HG03108 (cell line): Measurements from ENCODE around the gene ALG10.
"Not testable (repeated sequence)": the region's sequence is repeated elsewhere in the genome, so short reads cannot be mapped to it uniquely, and the experiment has no call there.

Experiments used
- ATAC-seq: cut with Tn5 transposase; IDR thresholded peaks from one replicate; pipeline ENCODE4 v1.9.1; 2021; ENCODE audit warnings: moderate library complexity; ENCODE audit not compliant: unreplicated experiment

Gene ALG10, protein sequence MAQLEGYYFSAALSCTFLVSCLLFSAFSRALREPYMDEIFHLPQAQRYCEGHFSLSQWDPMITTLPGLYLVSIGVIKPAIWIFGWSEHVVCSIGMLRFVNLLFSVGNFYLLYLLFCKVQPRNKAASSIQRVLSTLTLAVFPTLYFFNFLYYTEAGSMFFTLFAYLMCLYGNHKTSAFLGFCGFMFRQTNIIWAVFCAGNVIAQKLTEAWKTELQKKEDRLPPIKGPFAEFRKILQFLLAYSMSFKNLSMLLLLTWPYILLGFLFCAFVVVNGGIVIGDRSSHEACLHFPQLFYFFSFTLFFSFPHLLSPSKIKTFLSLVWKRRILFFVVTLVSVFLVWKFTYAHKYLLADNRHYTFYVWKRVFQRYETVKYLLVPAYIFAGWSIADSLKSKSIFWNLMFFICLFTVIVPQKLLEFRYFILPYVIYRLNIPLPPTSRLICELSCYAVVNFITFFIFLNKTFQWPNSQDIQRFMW

DNA sequence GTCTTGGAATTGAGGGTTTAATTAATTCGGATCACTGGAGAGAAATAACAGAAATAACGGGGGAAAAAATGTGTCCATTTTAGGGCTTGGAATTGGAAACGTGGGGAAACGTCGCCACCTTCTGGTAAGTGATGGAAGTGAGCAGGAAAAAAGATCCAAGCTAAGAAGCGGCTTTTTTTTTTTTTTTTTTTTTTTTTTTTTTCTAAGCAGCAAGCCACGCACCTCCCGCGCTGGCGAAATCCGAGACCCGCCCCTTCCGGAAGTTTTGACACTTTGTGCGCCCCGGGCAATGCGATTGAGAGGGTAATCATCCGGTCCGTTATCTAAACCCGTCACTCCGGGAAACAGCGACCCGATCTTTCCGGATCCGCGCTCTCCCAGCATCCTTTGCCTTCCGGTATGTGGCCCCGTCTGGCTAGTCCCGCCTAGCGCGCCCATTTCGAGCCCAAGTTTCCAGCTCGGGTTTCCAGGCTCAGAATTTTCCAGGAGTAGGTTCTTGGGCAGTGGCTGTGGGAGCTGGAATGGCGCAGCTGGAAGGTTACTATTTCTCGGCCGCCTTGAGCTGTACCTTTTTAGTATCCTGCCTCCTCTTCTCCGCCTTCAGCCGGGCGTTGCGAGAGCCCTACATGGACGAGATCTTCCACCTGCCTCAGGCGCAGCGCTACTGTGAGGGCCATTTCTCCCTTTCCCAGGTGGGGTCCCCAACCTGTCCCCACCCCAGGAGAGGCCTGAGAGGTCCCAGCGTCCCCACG, at the start of gene ALG10:
Gene ALG10, plus strand, starts transcription at position 418 of the 752 bp plus-strand sequence. Its CDS starts 104 bp downstream, at position 522.
- peak; percentile 100 for ATAC-seq

DNA sequence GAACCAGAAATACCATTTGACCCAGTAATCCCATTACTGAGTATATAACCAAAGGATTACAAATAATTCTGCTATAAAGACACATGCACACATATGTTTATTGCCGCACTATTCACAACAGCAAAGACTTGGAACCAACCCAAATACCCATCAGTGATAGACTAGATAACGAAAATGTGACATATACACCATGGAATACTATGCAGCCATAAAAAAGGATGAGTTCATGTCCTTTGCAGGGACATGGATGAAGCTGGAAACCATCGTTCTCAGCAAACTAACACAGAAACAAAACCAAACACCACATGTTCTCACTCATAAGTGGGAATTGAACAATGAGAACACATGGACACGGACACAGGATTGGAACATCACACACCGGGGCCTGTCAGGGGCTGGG, 49.4 kb upstream of the ALG10 start:
- not testable (repeated sequence) for ATAC-seq

DNA sequence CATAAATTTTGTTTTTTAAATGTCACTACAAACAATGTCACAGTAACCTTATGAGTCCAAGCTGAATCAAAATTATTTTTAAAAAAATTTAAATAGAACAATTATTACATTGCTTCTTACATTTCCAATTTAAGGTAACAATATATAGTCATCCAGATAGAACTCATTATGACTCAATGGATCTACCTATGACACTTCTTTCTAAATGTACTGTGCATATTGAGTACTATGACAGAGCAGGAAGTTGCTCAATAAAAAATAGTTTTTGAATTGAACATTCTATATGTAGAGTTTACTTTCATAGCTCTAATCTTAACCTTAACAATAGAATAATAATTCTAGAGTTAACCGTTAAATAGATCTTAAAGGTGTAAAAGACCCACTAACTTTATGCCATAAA, 44.4 kb upstream of the ALG10 start:
- no peak for ATAC-seq

DNA sequence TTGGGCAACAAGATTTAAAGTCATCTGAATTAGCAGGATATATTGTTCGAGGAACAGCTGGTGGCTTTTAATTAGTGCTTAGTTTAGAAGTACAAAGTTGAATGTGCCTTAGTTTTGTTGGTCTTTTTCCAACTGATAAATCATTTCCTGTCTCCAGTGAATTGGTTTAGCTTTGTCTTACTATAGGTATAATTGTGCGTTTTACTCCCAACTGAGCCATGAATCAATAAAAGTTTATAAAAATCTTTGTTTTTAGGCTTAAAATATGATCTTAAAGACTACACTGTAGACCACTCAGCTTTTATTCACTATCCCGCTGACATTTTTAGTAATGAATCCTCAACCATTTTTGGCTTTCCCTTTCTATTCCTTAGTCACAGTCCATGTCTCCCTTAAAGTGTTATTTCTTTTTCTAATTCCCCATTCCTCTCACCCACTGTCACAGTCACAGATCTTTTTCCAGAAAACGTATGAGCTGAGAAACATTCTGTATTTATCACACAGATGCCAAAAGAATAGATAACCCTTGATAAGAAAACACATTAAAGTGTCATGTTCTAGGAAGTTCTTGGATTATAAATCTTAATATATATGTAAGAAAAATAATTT, 34.0 kb upstream of the ALG10 start:
- no peak for ATAC-seq

DNA sequence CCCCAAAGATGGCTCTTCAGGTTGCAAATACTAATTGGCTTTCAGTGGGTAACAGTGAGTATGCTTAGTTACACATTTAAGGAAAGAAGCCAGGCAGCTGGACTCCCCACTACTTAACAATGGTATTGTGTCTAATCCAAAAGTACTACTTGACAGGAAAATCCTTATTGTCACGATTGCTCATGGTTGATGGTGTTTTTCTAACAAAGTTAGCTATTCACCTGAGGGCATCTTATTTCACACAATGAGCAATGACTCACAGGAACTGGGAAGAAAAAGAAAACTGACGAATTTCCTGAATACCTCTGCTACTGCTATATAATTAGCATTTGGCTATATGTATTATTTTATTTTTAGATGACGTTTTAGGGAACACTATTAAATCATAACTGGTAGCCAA, 33.4 kb upstream of the ALG10 start:
- no peak for ATAC-seq

DNA sequence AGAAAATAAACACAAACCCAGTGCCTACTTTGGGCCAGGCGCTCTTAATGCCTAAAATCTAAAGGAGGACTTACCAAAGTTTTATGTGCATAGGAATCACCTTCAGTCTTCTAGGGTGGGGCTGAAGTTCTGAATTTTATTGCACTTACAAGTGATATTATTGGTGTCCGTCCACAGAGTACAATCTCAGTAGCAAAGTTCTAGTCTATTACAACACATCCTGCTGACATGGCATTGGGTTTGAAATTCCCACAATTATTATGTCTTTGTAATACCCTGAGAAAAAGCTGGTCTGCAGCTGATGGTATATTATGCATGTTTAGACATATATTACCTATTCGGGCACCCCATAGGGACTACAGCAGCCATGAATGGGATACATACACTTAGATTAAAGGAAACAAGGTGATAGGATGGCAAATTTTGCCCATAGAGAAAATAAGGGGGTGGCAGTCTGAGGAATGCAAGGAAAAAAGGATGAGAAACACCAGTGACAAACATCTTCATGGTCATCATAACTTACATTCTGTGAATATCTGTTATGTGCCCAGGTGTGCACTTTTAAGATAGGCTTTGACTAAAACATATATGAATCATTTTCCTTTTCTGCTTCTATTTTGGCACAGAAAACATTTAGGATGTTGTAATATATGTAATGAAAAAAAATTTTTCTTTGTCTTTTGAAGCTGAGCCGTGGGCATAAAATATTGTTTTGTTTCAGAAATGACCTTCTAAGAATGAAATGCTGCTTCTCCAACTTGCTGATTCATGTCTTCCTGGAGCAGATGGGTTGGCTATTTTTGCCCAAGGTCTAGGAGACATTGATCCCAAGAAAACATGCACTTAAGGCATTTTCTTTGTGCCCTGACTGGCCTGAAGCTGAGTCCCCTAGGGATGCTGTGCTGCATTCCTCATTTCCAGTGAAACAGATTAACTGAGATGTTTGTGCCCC, 27.2 kb upstream of the ALG10 start:
- no peak for ATAC-seq

DNA sequence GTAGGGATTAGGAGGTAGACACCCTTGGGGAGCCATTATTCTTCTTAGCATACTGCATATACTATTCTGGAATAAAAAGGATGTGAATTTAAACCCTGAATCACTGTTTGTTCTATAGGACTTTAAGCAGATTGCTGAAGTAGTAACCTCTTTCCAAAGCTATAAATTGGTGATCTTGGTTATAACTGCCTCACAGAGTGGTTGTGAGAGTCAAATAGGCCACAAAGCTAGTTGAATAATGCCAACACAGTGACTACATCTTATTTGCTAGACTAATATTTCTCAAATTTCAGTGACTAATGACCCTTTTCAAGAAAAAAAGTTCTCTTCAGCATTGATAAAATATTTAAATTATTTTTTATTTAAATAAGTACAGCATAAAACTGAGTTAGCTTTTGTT, 13.5 kb upstream of the ALG10 start:
- ATAC-seq: not testable (repeated sequence)

DNA sequence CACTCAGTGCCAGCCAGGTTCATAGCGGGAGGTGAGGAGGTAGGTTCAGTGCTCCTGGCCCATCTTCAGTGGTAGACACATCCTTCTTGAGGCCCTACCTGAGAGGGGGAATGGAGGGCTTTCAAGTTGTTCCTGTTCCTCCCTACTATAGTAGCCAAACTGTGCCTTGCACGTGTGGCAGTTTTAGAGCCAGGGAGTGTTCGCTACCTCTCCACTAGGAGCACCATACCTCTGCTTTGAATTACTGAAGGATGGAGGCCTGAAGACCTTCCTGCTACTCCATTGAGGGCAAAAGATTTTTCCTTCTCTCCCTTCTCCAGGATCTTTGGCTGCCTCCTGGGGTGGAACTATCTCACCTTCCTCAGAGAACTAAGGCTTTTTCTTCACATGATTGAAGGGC, 5.9 kb upstream of the ALG10 start:
- no peak for ATAC-seq

DNA sequence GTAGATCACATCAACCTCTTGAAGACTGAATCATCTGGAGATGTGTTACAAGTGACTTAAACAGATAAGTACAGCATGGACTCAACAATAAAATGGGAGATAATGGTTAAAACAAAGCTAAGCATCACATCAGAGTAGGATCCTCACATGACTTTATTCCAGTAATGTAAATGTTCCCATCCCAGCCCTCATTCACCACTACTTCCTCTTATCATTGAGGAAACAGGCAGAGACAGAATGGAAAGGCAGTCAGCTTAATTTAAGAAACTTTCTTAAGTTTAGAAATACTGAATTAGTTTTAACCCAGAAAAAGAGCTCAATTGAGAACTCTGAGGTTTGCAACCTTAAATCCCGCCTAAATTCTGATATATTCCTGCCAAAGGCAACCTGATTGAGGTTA, 1.2 kb upstream of the ALG10 start:
- ATAC-seq: no peak

DNA sequence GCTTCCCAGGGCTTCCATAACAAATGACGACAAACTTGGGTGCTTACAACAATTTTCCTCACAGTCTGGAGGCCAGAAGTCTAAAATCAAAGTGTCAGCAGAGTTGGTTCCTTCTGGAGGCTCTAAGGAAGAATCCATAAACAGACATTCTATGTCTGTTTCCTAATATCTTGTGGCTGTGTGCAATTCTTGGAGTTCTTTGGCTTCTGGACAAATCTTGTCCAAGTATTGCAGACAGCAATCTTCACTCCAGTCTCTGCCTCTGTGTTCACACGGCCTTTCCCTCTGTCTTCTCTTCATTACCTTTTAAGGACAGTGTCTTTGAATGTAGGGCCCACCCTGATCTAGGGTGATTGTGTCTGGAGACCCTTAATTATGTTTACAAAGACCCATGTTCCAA, 5.4 kb downstream of the ALG10 start:
- not testable (repeated sequence) for ATAC-seq

DNA sequence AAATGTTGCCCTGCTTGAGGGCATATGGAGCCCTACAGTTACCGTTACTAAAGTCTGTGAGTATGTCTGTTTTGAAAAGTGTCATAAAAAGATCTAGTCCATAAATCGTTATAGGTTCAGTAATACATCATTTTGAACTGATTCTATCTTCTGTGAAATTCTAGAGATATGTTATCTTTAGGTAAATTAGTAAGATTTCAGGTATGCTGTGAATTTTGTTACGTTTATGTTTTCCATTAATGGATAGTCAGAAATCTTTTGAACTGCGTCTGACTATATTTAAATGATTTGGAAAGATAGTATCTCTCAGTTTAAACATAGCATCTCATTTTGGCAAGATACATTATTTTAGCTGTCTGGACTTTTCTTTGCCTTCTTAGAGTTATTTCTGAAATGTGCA, 8.3 kb downstream of the ALG10 start:
- ATAC-seq: no peak

DNA sequence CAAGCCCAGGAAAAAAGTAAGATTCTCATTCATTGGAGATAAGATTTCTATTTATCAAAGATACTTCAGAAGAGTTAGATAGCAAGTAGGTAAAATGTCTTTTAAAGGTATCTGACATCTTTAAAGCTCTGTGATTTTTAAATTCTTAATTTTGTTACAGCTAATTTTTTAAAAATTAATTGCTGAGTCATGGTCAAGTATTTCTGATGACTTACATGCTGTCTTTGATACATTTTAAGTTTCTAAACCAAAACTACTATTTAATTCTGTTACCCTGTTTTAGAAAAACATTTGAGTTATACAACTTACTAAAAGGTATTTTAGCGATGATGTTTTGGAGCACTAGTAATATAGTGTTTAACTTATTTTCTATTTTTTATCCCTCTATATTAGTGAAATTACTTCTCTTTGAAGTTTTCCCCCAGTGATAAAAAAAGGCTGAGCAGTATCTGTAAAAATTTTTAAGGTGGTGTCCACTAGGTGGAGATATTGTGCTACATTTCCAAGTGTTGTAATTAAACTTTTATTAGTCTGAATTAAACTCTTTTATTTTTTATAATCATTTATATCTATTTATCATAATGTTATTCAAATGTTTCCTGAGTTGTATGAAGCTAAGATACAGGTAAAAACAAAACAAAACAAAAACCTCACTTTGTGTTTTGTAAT, 11.5 kb downstream of the ALG10 start:
- ATAC-seq: no peak

DNA sequence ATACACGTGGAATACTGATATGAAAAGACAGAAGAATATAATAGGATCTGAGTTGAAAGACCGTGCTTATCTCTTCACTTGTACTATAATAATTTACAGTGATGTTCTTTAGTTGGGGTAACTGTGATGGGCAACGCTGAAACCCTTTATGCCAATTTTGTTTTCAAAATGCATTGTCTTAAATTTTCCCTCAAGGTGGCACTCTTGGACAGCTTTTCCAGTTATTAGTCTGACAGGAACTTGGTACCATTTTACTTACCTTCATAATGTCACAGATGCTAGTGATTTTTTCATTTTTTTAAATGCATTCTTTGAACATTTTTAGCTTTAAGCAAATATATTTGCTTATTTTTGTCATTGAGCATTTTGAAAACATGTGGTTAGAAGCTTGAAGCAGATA, 16.1 kb downstream of the ALG10 start:
- ATAC-seq: not testable (repeated sequence)

DNA sequence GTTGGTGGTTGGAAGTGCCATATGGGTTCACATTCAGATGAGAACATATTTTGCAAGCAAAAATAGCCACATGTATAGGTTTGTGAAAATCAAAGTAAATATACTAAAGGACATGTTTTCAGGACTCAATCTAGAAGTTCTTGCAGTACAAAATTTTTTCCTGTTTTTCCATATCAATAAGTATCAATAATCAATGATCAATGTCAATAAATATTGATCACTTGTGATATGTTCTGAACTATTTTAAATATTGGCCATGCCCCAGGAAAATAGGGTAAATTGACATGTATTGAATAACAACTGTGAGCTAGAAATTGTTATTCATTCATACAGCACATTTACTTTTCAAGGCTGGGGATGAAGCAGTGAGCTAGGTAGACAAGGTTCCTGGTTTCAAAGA, 24.3 kb downstream of the ALG10 start:
- no peak for ATAC-seq

DNA sequence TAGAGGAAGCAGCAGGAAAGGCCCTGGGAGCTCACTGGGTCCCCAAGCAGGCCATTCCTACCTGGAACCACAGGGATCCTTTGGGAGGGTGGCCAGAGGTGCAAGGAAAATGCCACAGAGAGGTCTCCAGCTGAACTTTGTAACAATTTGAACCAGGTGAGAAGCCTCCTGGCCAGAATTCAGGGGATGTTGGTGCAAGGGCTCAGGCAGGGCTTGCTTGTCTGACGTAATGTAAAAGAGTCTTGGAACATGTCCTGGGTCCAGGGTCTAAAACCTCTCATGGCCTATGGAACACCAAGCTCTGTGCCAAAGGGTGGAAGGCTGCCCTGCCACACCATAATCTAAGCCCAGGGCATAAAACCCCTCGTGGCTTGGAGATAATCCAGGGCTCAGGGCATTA, 25.6 kb downstream of the ALG10 start:
- ATAC-seq: not testable (repeated sequence)

DNA sequence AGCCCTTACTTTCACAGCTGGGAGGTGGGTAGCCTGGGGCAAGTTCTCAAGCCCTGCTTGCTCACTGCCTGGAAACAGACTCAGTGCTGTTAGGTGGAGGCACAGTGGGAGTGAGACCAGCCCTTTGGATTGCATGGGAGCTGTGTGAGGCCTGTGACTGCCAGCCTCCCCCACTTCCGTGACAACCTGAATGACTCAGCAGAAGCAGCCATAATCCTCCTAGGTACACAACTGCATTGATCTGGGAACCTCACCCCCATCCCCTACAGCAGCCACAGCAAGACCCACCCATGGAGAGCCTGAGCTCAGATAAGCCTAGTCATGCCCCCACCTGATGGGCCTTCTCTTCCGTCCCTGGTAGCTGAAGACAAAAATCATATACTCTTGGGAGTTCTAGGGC, 26.4 kb downstream of the ALG10 start:
- no peak for ATAC-seq

DNA sequence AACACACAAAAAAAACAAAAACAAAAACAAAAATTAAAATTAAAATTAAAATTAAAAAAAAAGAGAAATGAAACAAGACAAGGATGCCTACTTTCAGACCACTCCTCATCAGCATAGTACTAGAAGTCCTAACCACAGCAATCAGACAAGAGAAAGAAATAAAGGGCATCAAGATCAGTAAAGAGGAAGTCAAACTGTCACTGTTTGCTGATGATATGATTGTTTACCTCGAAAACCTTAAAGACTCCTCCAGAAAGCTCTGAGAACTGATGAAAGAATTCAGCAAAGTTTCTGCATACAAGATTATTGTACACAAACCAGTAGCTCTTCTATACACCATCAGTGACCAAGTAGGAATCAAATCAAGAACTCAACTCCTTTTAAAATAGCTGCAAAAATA, 29.2 kb downstream of the ALG10 start:
- ATAC-seq: no peak

DNA sequence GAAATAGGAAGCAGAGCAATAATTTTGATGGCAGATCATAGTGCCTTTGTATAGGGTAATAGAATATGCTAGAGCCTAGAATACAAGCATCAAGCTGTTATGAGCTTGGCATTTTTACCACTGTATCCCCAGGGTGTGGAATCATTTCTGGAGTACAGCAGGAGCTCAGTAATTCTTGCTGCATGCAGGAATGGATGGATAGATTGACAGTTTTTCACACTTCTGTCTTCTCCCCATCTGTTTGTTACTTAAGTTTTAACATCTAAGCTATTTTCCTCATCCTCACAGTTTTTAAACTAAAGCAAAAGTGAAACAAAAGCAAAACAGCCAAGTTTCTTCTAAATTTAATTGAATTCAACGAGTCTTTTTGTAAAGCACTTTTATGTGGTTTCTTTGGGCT, 32.6 kb downstream of the ALG10 start:
- ATAC-seq: no peak
